Neural crest cell (in vitro differentiated cells): ENCODE measurements around the gene ONECUT1. TPM values are rescaled to one million over a fixed set of nuclear protein-coding genes. Genes with fewer than 3 reads are reported as not detected.

Experiments
- DNase-seq: peaks from one replicate; pipeline ENCODE4 v3.0.0; 2021; ENCODE audit warnings: low read depth, mixed read lengths, low spot score
- H3K27ac Mint-ChIP-seq: one replicate; pipeline ENCODE4 v1.8.0; 2021; ENCODE audit warnings: mild to moderate bottlenecking, mixed read lengths; ENCODE audit not compliant: unreplicated experiment
- H3K27me3 Mint-ChIP-seq: 2 replicates; pipeline ENCODE4 v1.8.0; 2021; ENCODE audit warnings: low read depth, mild to moderate bottlenecking, mixed read lengths
- H3K36me3 Mint-ChIP-seq: 2 replicates; pipeline ENCODE4 v1.8.0; 2021; ENCODE audit warnings: low read depth, mild to moderate bottlenecking, mixed read lengths
- H3K4me1 Mint-ChIP-seq: 2 replicates; pipeline ENCODE4 v1.8.0; 2021; ENCODE audit warnings: mixed read lengths
- H3K4me3 Mint-ChIP-seq: one replicate; pipeline ENCODE4 v1.8.0; 2021; ENCODE audit warnings: mild to moderate bottlenecking, mixed read lengths
- H3K9me3 Mint-ChIP-seq: 2 replicates; pipeline ENCODE4 v1.8.0; 2021; ENCODE audit warnings: mixed read lengths
- CTCF ChIP-seq: fragments of 200-600 bp; sonication (generic); conservative IDR thresholded peaks from 2 replicates; pipeline ENCODE4 v1.5.0; 2021; ENCODE audit warnings: antibody characterized with exemption, mild to moderate bottlenecking
- total RNA-seq: library from RNA; stranded (reverse); gene quantifications from 2 replicates; pipeline ENCODE4 v1.2.1, GENCODE V29; 2021

The ONECUT1 gene
- total RNA-seq, 1 donor from 2014 or later, result 41.6 TPM

GRCh38 chr15:52785672-52786406 is 4.3 kb downstream of the ONECUT1 start:
- Mint-ChIP-seq H3K27me3 (peaks cover 55% of the 10 kb centered on the region), H3K4me1 (peaks cover 59% of the 10 kb centered on the region), H3K27ac (peak overlapping the region; percentile 83), H3K4me3 (peak overlapping the region; percentile 89), H3K9me3 (no peaks in the 10 kb centered on the region), H3K36me3 (peaks cover 11% of the 10 kb centered on the region)
- no peak for TF ChIP-seq CTCF
- DNase-seq, result no peak

GRCh38 chr15:52784799-52785671 is 5.1 kb downstream of the ONECUT1 start:
- Mint-ChIP-seq H3K27me3 (peaks cover 58% of the 10 kb centered on the region), H3K4me1 (peaks cover 64% of the 10 kb centered on the region), H3K4me3 (peak overlapping the region; percentile 89), H3K27ac (peak overlapping the region; percentile 83), H3K9me3 (no peaks in the 10 kb centered on the region), H3K36me3 (peaks cover 11% of the 10 kb centered on the region)
- peak; percentile 49 for DNase-seq
- no peak for TF ChIP-seq CTCF

- Mint-ChIP-seq H3K27me3 (peaks cover 55% of the 10 kb centered on the region), H3K9me3 (no peaks in the 10 kb centered on the region), H3K36me3 (peaks cover 9% of the 10 kb centered on the region), H3K4me3 (peak overlapping the region; percentile 89), H3K27ac (peak overlapping the region; percentile 80), H3K4me1 (peaks cover 60% of the 10 kb centered on the region)
- TF ChIP-seq CTCF, result peak; percentile 82
- peak; percentile 72 for DNase-seq
Observed at GRCh38 chr15:52783929-52784798, 6.0 kb downstream of the ONECUT1 start.

GRCh38 chr15:52783191-52783829 is 6.8 kb downstream of the ONECUT1 start:
- Mint-ChIP-seq H3K36me3 (peaks cover 11% of the 10 kb centered on the region), H3K27me3 (peaks cover 54% of the 10 kb centered on the region), H3K27ac (peak overlapping the region; percentile 80), H3K4me1 (peaks cover 60% of the 10 kb centered on the region), H3K9me3 (no peaks in the 10 kb centered on the region), H3K4me3 (peak overlapping the region; percentile 89)
- TF ChIP-seq CTCF, result no peak
- peak; percentile 67 for DNase-seq

GRCh38 chr15:52782514-52782913 is 7.6 kb downstream of the ONECUT1 start:
- Mint-ChIP-seq H3K27me3 (peaks cover 46% of the 10 kb centered on the region), H3K9me3 (no peaks in the 10 kb centered on the region), H3K27ac (no peak overlapping the region), H3K36me3 (peaks cover 5% of the 10 kb centered on the region), H3K4me1 (peaks cover 57% of the 10 kb centered on the region), H3K4me3 (peak overlapping the region; percentile 89)
- DNase-seq, result no peak
- TF ChIP-seq CTCF, result no peak
